ENCODE measurements around the gene TXNRD2. TPM values are rescaled to one million over a fixed set of nuclear protein-coding genes. Genes with fewer than 3 reads are reported as not detected.

TXNRD2 gene
- total RNA-seq, 1 experiment from 2014 or later, result 5.0 TPM

Other genes starting within 250 kb of the TXNRD2 start
- gene SEPTIN5, start 227.3 kb downstream of the TXNRD2 start, total RNA-seq (2014; rRNA removed; shearing (Covaris generic)), result 28.4 and 36.0 TPM in 2 replicates
- 3.7 and 7.3 TPM in 2 replicates for gene GP1BB, start 218.3 kb downstream of the TXNRD2 start, total RNA-seq (2014; rRNA removed; shearing (Covaris generic))
- gene TBX1, start 181.0 kb downstream of the TXNRD2 start, total RNA-seq (2014; rRNA removed; shearing (Covaris generic)), result 6.2 and 6.7 TPM in 2 replicates
- gene GNB1L, start 86.9 kb downstream of the TXNRD2 start, total RNA-seq (2014; rRNA removed; shearing (Covaris generic)), result 31.4 and 38.2 TPM in 2 replicates
- gene RTL10, start 86.9 kb downstream of the TXNRD2 start, total RNA-seq (2014; rRNA removed; shearing (Covaris generic)), result 12.3 and 12.7 TPM in 2 replicates
- 1.4 and 1.7 TPM in 2 replicates for gene COMT, start within 50 bp of the TXNRD2 start, total RNA-seq (2014; rRNA removed; shearing (Covaris generic))
- gene ARVCF, start 75.0 kb upstream of the TXNRD2 start, total RNA-seq (2014; rRNA removed; shearing (Covaris generic)), result 35.8 and 40.8 TPM in 2 replicates
- 11.3 and 15.7 TPM in 2 replicates for gene TANGO2, start 79.3 kb upstream of the TXNRD2 start, total RNA-seq (2014; rRNA removed; shearing (Covaris generic))
- 23.0 and 37.3 TPM in 2 replicates for gene DGCR8, start 138.4 kb upstream of the TXNRD2 start, total RNA-seq (2014; rRNA removed; shearing (Covaris generic))
- gene RANBP1, start 174.3 kb upstream of the TXNRD2 start, total RNA-seq (2014; rRNA removed; shearing (Covaris generic)), result 564 and 664 TPM in 2 replicates
- gene TRMT2A, start 175.4 kb upstream of the TXNRD2 start, total RNA-seq (2014; rRNA removed; shearing (Covaris generic)), result 78.5 and 88.6 TPM in 2 replicates
- gene ZDHHC8, start 190.0 kb upstream of the TXNRD2 start, total RNA-seq (2014; rRNA removed; shearing (Covaris generic)), result 15.6 and 16.6 TPM in 2 replicates
- not detected in 2 replicates for gene CCDC188, start 209.2 kb upstream of the TXNRD2 start, total RNA-seq (2014; rRNA removed; shearing (Covaris generic))